Activated T-cell treated with anti-CD3 and anti-CD28 coated beads, Interleukin-2, amount 50 U/mL, for 48 hours (primary cell): ENCODE measurements around the gene NDUFA7.
"Not testable (repeated sequence)": the region's sequence is repeated elsewhere in the genome, so short reads cannot be mapped to it uniquely, and the experiment has no call there.

Source experiments
- DNase-seq, 2 experiments: peaks; one replicate each; pipeline ENCODE4 v3.0.0-alpha.2; 2020

The NDUFA7 gene

DNA sequence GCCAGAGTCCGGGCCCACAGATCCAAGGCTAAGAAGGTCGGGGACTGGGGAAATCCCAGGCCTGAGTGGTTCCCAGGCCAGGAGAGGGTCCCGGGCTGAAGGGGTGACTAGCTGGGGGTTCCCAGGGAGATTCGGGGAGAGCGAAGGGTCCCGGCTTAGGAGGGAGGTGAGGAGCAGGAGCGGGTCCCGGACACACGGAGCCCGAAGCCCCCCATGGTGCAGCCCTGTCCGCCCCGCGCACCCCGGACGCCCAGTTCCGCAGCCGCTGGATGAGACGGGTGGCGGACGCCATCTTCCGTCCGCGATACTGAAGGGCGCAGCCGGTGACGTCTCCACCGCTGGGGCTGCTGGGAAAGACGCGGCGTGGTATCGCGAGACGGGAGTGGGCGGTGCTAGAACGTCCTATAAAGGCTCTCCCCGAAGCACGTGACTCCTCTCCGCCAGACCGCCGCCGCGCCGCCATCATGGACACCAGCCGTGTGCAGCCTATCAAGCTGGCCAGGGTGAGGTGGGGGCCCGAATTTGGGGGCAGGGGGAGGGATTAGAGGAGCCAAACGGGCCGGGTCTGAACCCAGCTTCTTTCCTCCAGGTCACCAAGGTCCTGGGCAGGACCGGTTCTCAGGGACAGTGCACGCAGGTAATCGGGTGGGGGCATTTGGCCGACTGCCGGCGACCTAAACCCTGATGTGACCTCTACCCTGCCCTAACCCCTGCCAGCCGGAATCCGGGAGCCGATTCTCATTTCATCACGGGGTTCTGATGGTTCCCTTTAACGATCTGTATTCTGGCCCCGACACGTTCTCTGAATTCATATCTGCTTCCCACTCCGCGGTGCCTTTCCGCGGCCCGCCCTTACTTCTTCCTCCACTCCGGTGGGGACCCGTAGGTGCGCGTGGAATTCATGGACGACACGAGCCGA is at the start of gene NDUFA7, which contains the start of gene RPS28:
TSS of gene NDUFA7 (minus strand) at position 309 of the 919 bp plus-strand sequence. CDS start at position 292, 17 bp downstream.
TSS of gene RPS28 (plus strand) at position 430 of the 919 bp plus-strand sequence. CDS start at position 465, 35 bp downstream.
- DNase-seq: peak; percentile 98 to 99

DNA sequence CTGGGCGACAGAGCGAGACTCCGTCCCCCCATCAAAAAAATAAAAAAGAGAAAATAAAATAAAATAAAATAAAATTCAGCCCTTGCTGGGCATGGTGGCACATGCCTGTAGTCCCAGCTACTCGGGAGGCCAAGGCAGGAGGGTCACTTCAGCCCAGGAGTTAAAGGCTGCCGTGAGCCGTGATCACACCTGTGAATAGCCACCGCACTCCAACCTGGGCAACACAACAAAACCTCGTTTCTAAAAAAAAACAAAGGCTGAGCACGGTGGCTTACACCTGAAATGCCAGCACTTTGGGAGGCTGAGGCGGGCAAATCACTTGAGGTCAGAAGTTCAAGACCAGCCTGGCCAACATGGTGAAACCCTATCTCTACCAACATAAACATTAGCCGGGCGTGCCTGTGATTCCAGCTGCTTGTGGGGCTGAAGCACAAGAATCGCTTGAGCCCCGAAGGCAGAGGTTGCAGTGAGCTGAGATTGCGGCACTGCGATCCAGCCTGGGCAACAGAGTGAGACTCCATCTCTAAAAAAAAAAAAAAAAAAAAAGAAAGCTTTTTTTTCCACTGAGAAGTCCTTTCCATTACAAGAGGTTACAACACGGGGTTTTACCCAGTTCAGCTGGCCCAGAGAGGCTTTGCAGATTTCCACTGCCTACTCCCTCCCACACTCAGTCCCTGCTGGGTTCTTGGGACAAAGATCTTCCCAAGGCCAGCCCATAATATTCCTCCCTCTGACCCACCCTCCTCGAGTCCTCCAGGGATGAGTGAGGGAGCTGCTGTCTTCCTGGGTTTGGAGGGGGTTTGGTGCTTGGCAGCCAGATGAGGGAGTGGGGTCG is 49.2 kb upstream of the NDUFA7 start:
- no peak for DNase-seq

DNA sequence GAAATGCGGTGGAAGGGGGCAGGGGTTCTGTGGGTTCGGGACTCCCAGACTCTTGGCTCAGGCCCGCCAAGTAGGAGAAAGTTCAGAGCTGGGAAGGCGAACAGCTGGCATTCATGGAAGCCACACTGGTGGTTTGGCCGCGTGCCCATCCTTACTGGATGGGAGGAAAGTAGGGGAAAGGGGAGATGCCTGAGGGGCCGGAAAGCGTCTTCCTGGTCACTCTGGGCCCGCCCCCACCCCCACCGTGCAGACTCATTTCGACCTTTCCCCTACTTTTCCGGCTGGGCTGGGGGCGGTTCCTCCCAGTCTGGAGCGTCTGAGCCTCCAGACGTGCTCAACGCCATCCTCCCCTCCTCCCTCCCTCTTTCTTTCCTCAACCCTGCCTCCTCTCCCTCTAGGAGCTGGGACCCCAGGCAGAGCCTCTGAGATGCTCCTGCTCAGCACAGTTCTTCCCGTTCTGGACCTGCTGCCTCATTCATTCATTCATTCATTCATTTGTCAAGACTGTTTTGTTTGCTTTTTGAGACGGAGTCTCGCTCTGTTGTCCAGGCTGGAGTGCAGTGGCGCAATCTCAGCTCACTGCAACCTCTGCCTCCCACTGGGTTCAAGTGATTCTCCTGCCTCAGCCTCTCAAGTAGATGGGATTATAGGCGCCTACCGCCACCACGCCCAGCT is 46.3 kb upstream of the NDUFA7 start:
- no peak for DNase-seq

DNA sequence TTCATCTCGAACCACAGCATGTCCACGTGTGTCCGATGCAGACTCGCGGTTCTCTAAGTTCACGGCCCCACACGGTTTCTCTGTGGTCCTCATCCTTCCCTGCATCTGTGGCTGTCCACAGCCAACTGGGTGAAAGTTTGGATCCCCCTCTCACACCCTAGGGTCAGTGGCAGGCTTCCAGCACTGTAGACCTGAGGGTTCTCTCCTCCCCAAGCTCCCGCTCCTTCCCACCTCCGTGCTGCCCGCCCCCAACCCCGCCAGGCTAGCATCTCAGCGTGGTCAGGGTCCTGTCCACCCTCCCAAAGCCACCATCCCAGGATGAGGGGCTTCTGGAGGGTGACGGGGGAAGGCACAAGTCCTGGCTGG is 45.8 kb upstream of the NDUFA7 start:
- no peak for DNase-seq

DNA sequence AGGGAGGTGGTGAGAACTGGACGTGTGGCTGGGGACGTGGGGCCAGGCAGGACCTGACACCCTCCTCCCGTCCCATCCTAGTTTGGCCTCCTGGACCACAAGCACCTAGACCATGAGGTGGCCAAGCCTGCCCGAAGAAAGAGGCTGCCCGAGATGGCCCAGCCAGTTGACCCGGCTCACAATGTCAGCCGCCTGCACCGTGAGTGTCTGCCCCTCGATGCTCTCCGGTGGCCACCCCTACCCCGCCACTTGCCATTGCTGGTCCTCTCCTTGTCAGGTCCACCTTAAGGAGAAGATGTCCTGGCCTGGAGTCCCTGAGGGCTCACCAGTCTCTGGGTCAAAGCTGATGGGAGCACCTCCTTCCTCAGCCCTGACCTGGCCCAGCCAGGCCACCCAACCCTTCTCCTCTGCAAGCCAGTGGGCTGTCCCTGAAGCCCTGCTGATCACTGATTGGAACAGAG is 45.0 kb upstream of the NDUFA7 start:
- no peak for DNase-seq

DNA sequence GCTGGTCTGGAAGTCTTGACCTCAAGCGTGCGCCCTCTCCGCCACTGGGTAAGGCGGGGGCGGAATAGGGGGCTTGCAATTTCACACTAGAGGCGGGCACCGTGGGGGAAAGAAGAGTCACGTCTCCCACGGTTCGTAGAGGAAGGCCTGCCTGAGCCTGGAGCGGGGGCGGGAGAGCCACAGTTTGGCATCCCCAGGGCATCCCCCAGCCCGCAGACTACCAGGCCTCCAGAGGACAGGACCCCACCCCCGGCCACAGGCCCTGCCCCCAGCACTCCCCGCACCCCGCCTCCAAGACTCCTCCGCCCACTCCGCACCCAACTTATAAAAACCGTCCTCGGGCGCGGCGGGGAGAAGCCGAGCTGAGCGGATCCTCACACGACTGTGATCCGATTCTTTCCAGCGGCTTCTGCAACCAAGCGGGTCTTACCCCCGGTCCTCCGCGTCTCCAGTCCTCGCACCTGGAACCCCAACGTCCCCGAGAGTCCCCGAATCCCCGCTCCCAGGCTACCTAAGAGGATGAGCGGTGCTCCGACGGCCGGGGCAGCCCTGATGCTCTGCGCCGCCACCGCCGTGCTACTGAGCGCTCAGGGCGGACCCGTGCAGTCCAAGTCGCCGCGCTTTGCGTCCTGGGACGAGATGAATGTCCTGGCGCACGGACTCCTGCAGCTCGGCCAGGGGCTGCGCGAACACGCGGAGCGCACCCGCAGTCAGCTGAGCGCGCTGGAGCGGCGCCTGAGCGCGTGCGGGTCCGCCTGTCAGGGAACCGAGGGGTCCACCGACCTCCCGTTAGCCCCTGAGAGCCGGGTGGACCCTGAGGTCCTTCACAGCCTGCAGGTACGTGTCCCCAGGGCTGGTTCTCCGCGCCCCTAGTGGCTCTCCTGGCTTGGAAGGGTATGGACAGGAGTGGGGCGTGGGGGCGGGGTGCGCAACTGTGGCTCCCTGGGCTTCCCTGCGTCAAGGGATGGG is 42.9 kb upstream of the NDUFA7 start, which contains the start of gene ANGPTL4:
TSS of gene ANGPTL4 (plus strand) at position 353 of the 969 bp plus-strand sequence. CDS start at position 520, 167 bp downstream.
- DNase-seq: peak; percentile 80 to 85

DNA sequence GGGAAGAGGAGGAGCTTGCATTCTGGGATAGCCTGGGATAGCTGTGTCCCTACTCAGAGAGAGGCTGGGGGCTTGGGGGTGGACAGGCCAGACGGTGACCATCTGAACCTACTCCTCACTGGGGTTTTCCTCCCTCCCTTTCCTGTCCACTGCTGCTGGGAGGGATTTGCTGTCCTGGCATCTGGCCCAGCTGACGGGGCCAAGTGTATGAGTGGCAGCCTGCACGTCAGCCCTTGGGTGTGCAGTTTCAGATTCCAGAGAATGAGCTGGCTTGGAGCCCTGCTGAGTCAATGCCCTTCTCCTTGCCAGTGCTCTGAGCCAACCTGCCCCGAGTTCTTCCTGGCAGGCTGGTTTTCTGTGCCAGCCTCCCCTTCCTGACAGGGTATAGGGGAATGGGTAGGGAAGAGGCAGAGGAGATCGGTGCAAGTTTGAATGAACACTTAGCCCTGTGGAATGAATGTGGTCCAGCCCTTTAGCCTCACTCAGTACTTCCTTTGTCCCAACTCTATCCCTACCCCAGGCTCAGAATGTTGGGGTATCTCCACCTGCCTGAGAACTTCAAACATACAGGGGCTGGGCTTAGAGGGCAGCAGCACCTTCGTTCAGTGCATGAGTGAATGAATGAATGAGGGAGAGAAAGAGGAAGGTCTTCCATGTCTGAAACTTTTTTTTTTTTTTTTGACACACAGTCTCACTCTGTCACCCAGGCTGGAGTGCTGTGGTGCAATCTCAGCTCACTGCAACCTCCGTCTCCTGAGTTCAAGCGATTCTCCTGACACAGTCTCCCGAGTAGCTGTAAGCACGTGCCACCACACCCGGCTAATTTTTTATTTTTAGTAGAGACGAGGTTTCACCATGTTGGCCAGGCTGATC is 41.0 kb upstream of the NDUFA7 start:
- peak; percentile 42 to 63 for DNase-seq

DNA sequence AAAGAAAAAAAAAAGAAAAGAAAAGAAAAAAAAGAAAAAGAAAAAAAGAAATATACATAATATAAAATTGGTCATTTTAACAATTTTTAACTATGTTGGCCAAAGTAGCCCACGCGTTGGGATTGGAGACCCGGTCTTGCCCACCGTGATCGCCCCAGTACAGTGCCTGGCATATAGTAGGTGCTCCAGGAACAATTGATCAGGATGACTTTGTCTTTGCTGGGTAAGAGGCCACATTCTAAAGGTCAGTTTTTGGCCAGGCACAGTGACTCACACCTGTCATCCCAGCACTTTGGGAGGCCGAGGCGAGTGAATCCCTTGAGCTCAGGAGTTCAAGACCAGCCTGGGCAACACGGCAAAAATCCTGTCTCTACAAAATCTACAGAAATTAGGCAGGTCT is 39.0 kb upstream of the NDUFA7 start:
- DNase-seq: no peak

DNA sequence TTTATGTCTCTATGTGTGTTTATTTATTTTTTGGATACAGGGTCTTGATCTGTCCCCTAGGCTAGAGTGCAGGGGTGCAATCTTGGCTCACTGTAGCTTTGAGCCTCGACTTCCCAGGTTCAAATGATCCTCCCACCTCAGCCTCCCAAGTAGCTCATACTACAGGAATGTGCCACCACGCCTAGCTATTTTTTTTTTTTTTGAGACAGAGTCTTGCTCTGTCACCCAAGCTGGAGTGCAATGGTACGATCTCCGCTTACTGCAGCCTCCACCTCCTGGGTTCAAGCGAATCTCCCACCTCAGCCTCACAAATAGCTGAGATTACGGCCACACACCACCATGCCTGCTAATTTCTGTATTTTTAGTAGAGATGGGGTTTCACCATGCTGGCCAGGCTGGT is 37.8 kb upstream of the NDUFA7 start:
- DNase-seq: no peak

DNA sequence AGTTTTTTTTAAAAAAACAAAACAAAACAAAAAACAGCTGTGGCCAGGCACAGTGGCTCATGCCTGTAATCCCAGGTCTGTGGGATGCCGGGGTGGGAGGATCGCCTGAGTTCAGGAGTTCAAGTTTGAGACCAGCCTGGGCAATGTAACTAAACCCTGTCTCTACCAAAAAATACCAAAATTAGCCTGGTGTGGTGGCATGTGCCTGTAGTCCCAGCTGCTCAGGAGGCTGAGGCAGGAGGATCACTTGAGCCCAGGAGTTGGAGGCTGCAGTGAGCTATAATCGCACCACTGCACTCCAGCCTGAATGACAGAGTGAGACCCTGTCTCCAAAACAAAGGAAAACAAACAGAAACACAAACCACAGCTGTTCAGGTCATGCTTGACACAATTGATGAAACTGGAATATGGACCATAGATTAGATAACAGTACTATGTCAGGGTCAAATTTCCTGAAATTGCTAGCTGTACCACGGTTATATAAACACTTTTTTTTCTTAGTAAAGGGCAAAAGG is 35.9 kb upstream of the NDUFA7 start:
- DNase-seq: no peak

DNA sequence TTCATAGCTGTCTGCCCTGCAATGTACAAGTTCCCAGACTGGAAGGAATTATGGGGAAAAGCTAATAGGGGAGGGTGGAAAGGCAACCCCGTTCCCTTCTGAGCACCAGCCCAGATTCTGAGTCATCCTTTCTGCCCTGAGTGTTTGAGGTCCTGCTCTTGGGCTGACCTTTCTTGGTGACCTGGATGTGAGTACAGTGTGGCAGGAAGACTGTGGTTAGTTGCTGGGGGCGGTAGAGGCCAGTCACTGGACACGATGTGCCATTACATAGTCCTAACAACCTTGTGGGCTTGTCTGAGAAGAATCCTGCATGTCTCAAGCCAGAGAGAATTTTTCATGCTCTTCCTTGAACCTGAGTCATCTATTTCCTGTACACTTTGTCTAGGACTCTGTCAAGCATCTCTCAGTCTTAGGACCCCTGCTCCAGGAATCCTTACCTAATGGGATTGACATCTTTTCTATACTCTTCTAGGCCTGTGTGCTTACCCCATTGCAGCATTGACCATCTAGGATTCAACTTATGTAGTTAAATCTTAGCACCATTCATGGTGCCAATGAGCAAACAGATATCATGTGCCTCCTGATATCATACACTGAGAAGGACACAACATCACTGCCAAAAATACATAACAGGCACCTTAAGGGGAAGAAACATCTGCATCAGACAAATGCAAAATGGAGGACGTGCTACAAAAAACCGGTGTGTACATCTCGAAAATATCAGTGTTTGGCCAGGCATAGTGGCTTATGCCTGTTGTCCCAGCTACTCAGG is 34.6 kb upstream of the NDUFA7 start:
- no peak for DNase-seq

DNA sequence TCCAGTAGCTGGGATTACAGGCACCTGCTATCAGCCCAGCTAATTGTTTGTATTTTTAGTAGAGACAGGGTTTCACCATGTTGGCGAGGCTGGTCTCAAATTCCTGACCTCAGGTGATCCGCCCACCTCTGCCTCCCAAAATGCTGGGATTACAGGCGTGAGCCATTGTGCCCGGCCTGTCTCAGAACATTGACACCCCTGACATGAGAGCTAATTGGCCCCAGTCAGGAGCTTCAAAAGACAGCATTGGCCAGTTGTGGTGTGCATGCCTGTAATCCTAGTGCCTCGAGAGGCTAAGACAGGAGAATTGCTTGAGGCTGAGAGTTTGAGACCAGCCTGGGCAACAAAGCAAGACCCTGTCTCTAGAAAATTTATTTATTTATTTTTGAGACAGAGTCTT is 31.7 kb upstream of the NDUFA7 start:
- DNase-seq: not testable (repeated sequence)

DNA sequence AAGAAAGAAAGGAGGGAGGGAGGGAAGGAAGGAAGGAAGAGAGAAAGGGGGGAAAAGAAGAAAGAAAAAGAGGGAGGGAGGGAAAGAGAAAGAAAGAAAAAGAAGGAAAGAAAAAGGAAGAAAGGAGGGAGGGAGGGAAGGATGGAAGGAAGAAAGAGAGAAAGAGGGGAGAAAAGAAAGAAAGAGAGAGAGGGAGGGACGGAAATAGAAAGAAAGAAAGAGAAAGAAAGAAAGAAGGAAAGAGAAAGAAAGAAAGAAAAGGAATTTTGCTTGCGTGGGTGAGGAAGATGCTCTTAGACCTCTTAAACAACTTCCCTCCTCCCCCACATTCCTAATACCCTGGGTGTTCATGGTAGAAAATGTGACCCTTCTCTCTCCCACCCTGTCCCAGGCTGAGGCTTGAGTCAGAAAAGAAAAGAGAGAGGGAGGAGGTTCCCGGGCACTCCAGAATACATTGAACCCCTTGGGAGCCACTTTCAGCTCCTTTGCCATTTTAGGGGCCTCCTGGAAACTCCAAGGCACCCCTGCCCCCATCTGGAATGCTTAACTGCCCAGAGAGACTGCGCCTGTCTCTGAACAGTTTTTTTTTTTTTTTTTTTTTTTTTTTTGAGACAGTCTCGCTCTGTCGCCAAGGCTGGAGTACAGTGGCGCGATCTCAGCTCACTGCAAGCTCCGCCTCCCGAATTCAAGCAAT is 31.1 kb upstream of the NDUFA7 start:
- DNase-seq: no peak

DNA sequence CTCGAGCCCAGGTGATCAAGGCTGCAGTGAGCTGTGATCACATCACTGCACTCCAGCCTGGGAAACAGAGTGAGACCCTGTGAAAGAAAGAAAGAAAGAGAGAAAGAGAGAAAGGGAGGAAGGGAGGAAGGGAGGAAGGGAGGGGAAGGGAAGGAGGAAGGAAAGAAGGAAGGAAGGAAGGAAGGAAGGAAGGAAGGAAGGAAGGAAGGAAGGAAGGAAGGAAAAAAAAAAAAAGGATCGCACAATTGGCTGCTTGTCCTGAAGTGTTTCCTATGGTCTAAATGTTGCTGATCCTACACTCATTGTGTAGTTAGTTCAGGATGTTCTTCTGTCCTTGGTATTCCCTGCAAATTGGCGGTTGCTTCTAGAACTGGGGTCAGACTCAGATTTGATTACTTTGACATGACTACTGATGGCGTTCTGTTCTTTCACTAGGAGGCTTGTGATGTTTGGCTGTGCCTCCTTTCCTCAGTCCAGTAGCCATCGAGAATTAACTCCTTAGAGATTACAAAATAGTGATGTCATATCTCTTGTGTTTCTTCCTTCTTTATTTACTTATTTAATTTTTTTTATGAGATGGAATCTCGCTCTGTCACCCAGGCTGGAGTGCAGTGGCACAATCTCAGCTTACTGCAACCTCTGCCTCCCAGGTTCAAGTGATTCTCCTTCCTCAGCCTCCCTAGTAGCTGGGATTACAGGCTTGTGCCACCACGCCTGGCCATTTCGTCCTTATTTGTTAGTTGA is 28.6 kb upstream of the NDUFA7 start:
- not testable (repeated sequence) for DNase-seq

DNA sequence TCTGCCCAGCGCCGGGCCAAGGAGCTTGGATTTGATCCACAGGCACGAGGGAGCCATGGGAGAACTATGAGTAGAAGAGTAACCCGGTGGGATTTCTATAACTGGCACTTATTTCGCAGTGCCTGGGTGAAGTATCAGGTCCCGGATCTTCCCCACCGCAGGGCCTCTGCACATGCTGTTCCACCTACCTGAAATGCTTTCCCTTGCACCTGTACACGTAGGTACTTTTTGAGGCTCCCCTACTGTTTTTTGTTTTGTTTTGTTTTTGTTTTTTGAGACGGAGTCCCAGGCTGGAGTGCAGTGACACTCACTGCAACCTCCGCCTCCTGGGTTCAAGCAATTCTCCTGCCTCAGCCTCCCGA is 22.3 kb upstream of the NDUFA7 start:
- no peak for DNase-seq

DNA sequence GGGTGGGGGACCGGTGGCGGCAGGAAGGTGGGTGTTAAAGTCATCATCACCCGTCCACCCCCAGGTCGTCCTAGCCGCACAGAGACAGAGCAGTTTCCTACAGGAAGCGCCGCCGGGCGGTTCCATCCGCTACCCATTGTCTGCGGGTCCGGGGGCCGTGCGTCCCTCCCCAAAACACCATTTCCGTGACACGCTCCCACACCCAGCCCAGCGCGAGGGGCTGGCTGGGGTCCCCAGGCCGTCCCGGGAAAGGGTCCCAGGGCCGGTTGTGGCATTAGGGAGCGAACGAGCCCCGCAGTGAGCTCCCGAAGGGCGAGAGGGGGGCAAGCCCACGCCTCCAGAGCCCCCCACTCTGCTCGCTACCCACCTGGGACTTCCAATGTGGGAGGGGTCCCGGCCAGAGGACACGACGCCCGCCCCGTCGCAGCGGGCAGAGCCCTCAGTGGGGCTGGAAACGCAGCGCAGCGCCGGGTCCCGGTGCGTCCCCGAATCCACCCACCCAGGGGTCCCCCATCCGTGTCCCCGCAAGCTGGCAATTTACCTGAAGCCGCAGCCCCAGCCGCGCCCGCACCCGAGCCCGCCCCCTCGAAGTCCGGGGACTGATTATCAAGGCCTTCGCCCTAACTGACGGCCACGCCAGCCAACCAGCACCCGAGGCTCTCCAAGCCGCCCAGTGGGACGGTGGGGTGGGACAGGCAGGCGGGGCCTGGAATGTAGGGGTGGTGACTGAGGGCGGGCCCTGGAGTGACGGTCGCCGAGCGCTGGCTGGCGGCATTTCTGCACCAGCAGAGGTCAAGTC is 21.7 kb upstream of the NDUFA7 start, which contains the start of gene KANK3:
TSS of gene KANK3 (minus strand) at position 579 of the 799 bp plus-strand sequence. CDS start 5,434 bp downstream, outside the sequence.
- peak; percentile 97 for DNase-seq

DNA sequence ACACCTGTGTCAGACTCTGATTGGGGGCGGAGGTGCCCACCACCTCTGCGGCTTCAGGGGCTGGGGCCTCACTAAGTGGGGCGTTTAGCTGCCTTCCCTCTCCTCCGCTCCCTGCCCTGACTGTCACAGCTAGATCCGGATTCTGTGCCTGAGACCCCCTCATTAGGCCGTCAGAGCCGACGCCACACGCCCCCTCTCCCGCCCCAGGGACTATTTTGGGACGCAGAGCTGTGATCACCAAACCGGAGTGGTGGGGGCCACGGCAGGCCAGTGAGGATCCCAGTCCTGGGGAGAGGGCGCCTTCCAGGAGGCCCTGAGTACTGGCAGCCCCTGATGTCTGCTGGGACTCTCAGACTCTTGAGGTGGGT is 21.1 kb upstream of the NDUFA7 start:
- DNase-seq: no peak
